Activated CD8-positive, alpha-beta memory T cell treated with anti-CD3 and anti-CD28 coated beads, Interleukin-2, amount 50 U/mL, for 24 hours (primary cell): ENCODE results near the gene CRIP1.

Experiments used
- DNase-seq: peaks from one replicate; pipeline ENCODE4 v3.0.0-alpha.2; 2020; ENCODE audit errors: extremely low read depth

CRIP1 gene

GRCh38 chr14:105450864-105451720 lies 35.6 kb upstream of the CRIP1 start:
- no peak for DNase-seq

- DNase-seq, result no peak
These were observed 33.7 kb upstream of the CRIP1 start for GRCh38 chr14:105452963-105453362.

- DNase-seq, result no peak
These were observed 32.8 kb upstream of the CRIP1 start for GRCh38 chr14:105453847-105454246.

- DNase-seq, result no peak
These were observed 31.5 kb upstream of the CRIP1 start for GRCh38 chr14:105455086-105455640.

GRCh38 chr14:105455766-105456660 lies 30.7 kb upstream of the CRIP1 start:
- DNase-seq, result no peak

- DNase-seq, result no peak
These were observed 29.7 kb upstream of the CRIP1 start for GRCh38 chr14:105456736-105457617.

GRCh38 chr14:105458010-105458409 lies 28.7 kb upstream of the CRIP1 start:
- no peak for DNase-seq

- no peak for DNase-seq
These were observed 28.1 kb upstream of the CRIP1 start for GRCh38 chr14:105458571-105458970.

GRCh38 chr14:105460116-105460515 lies 26.6 kb upstream of the CRIP1 start:
- no peak for DNase-seq

- DNase-seq, result no peak
These were observed 26.1 kb upstream of the CRIP1 start for GRCh38 chr14:105460616-105461015.

GRCh38 chr14:105461903-105462302 lies 24.8 kb upstream of the CRIP1 start:
- no peak for DNase-seq

- DNase-seq, result no peak
These were observed 22.2 kb upstream of the CRIP1 start for GRCh38 chr14:105464501-105464900.

GRCh38 chr14:105465209-105466031 lies 21.3 kb upstream of the CRIP1 start:
- DNase-seq, result no peak

GRCh38 chr14:105466531-105467248 lies 20.0 kb upstream of the CRIP1 start:
- DNase-seq, result no peak

GRCh38 chr14:105467249-105467941 lies 19.3 kb upstream of the CRIP1 start:
- DNase-seq, result no peak

GRCh38 chr14:105467942-105468471 lies 18.7 kb upstream of the CRIP1 start:
- DNase-seq, result no peak

- DNase-seq, result no peak
These were observed 18.0 kb upstream of the CRIP1 start for GRCh38 chr14:105468621-105469241.
